ENCODE results near the gene C12orf56.
"Not testable (repeated sequence)": the region's sequence is repeated elsewhere in the genome, so short reads cannot be mapped to it uniquely, and the experiment has no call there.

C12orf56 gene

DNA sequence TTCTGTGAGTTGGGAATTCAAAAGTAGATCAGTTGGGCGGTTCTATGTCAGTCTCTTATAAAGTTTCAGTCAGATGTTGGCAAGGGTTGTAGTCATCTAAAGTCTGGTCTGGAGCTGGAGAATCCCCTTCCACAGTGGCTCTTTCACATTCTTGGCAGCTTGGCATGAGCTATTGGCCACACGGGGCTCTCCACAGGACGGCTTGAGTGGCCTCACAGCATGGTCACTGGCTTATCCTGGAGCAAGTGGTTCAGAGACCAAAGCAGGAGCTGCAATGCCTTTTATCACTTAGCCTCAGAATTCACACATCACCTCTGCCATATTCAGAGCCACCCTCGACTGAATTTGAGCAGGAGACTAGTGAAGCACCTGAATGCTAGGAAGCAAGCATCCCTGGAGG, 161.3 kb downstream of the C12orf56 start:
- no peak for DNase-seq

GRCh38 chr12:64225626-64226025, 164.9 kb downstream of the C12orf56 start:
- no peak for DNase-seq

- DNase-seq = peak; percentile 68
Measured at GRCh38 chr12:64222009-64222765, 168.4 kb downstream of the C12orf56 start, which contains the start of gene KICS2. Gene KICS2 (minus strand): TSS chr12:64222296. CDS start chr12:64222237, 59 bp downstream.

DNA sequence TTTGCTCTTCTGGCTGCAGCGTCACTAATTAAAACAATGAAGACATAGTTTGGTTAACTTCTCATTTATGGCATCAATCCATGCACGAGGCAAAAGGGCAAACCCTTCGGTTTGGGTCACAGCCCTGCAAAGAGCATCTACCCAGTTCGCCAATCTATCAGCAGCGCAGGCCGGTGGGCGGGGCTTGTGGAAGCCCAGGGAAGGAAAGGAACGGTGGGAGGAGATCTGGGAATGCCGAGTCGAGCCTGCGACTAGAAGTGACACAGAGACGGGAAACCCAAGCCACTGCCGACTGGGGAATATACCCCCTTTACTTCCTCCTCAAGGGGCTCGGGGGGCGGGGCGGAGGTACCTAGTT, 168.9 kb downstream of the C12orf56 start:
- peak; percentile 76 for DNase-seq

DNA sequence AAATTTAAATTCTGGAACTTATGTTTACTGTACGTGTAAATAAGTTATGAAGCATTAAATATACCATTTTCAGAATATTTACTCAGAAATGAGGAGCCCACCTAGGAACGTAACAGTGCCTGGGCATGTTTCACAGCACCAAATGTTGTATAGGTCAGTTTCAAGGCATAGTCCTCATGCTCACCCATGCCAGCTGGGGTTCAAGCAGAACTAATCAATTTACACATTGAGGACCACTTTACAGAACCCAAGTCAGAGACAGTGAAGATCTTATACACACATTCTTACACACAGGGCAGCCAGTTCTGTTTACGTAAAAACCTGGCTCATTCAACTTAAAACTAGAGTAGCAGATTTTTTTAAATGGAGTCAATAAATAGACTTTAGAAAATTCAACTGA, 170.5 kb downstream of the C12orf56 start:
- no peak for DNase-seq

DNA sequence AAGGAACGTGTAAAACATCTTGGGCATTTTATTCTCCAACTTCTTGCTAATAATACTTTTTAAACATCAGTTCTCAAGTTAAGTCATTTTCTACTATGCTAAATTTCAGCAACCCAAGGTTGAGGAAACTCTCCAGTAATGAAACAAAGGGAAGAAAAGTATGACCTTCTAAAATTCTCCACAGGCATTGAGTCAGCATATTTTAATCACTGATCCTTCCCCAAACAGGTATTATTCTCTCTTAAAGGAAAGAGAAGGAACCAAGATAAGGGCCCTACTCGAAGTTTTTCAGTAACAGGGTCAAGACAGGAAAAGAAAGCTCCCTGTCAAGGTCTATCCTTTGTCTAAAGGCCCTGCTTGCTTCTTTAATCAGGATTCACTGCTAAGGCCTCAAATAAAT, 171.4 kb downstream of the C12orf56 start:
- no peak for DNase-seq

- DNase-seq = no peak
Measured at GRCh38 chr12:64218597-64218996, 172.0 kb downstream of the C12orf56 start.

DNA sequence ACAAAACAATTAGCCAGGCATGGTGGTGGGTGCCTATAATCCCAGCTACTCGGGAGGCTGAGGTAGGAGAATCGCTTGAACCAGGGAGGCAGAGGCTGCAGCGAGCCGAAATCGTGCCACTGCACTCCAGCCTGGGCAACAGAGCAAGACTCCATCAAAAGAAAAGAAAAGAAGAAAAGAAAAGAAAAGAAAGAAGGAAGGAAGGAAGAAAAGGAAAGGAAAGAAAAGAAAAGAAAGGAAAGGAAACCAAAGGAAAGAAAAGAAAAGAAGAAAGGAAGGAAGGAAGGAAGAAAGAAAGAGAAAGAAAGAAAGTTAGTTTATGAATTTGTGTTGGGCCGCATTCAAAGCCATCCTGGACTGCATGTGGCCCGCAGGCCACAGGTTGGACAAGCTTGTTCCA, 172.9 kb downstream of the C12orf56 start:
- DNase-seq = not testable (repeated sequence)

GRCh38 chr12:64216239-64216638, 174.3 kb downstream of the C12orf56 start:
- no peak for DNase-seq
